ENCODE data around the gene SELENOI.

Gene SELENOI

DNA sequence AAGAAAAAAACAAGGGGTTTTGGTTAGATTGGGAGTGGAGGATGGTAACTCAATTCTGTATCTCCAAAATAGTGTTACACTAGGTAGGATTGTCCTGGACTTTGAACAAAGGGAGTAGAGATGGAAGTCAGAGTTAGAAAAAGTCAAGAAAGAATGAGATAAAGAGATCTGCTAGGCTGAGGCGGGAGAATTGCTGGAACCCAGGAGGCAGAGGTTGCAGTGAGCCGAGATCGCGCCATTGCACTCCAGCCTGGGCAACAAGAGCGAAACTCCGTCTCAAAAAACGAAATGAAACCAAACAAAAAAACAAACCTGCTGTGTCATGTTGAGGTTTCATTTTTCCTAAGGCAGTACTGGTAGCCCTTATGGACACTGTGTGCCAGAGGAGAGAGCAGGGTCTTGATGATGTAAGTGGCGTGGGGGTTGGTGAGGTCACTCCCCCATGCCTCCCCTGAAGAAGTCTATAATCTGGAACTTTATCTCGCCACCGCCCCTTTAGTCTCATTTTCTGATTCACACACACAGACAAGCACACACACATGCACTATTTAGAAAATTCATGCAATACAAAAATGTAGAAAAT is 66.2 kb downstream of the SELENOI start:
- FAIRE-seq: no peak

DNA sequence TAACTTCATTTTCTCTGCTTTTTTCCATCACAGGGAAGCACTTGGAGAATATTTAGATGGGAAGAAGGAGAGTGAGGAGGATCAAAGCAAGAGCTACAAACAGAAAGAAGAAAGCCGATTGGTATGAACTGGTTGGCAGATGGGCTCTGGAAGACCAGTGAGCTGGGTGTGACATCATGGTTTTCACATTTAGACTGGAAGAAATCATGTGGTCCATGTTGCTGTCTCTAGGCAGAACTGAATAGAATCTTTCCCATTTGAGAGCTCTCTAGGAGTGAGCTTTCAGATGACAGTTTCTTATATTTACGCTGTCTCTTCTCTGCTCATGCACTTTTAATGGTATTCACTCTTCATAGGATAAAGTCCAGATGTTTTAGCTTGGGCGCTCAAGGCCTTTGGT is 68.4 kb downstream of the SELENOI start:
- no peak for FAIRE-seq

DNA sequence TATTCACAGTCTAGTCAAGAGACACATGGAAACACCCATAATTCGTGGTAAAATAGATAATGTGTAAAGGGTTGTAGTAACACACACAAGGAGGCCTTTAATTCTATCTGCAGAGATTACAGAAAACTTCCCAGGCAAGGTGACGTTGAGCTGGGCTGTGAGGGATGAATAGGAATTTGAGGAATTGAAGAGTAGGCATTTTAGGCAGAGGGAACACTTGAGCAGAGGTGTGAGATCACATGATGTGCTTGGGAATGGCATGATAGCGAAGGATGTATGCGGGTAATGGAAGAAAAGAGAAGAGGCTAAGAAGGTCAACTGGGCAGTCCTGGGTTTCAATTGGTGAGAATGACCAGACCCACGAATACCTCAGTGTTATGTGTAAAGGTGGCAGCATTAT is 76.0 kb downstream of the SELENOI start:
- no peak for FAIRE-seq

GRCh38 chr2:26422947-26423629 is 77.1 kb downstream of the SELENOI start:
- FAIRE-seq: no peak

DNA sequence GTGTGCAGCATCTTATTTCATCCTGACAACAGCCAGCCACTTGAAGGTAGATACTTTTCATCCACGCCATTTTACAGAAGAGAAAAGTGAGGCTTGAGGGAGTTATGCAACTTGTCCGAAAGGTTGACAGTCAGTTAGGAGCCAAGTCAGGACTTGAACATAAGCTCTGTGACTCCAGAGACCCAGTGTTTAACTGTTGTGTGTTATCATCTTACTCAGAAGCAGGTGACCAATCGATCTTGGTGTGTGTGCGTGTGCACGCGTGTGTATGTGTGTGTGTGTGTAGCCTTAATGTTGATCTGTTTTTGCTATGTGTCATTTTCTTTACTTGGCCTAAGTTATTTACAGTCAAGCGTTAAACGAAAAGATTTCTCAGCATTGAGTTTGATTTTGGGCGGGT is 77.8 kb downstream of the SELENOI start:
- no peak for FAIRE-seq

GRCh38 chr2:26424221-26424620 is 78.3 kb downstream of the SELENOI start:
- no peak for FAIRE-seq

GRCh38 chr2:26428846-26429245 is 82.9 kb downstream of the SELENOI start:
- FAIRE-seq: no peak

DNA sequence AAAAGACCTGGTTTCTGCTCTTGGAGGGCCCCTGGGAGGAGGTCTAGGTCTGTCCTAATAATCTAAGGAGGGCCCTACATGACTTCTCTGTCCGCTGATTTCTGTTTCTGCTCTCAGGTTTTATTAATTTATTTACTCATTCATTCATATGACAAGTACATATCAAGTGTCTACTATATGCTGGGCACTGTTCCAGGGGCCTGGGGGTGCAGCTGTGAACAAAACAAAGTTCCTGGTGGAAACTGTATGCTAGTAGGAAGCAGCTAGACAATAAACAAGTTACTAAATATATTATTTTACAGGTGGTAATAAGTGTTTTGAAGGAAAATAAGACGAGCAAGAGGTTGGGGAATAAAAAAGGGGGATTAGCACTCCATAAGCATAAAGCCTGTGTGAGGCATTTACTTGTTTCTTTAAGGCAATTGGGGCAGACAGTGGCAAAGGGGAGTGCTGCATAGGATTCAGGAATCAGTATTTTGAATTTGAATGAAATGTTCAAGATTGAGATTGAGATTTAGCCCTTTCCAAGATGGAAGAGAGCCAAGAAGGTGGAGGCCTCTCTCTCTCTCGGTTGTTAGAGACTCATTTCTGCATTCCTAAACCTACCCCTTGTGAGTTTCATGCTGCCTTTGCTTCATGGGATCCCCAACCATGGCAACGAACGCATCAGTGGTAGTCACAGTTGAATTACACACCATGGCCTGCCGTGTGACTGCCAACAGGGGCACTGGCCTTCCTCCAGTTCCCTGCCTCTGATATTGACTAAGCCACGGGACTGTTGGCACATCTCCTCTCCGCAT is 84.0 kb downstream of the SELENOI start:
- no peak for FAIRE-seq

GRCh38 chr2:26430826-26431225 is 84.9 kb downstream of the SELENOI start:
- no peak for FAIRE-seq

DNA sequence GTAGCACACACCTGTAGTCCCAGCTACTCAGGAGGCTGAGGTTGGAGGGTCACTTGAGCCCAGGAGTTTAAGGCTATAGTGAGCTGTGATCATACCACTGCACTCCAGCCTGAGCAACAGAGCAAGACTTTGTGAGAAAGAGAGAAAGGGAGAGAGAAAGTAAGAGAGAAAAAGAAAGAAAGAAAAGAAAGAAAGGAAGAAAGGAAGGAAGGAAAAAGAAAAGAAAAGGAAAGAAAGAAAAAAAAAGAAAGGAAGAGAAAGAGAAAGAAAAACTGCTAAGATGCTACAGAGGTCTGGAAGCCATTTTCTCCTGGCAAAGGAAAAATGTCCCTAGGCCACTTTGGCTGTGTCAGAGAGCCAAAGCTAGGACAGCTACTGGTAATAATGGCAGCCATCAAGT is 86.4 kb downstream of the SELENOI start:
- no peak for FAIRE-seq

GRCh38 chr2:26432859-26433258 is 86.9 kb downstream of the SELENOI start:
- no peak for FAIRE-seq

- FAIRE-seq: no peak
Observed at GRCh38 chr2:26435106-26435505, 89.2 kb downstream of the SELENOI start.

GRCh38 chr2:26438526-26438925 is 92.6 kb downstream of the SELENOI start:
- no peak for FAIRE-seq

- FAIRE-seq: no peak
Observed at GRCh38 chr2:26438926-26439325, 93.0 kb downstream of the SELENOI start.

DNA sequence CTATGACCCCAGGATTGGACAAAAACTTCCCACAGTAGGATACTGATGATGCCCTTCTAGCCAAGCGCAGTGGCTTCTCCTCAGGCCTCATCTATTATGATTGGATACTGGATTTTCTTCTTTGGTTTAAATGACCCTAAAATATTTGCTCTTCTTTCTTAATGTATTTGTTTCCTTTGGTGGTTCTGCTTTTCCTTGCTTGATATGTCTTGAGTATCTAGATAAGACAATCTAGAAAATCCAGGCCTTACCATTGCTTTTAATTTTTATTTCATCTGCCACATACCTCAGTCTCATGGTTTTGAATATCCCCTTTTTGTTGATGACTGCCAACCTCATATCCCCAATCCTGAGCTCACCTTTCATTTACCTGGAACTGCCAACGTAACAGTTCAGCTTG is 96.4 kb downstream of the SELENOI start:
- FAIRE-seq: no peak

DNA sequence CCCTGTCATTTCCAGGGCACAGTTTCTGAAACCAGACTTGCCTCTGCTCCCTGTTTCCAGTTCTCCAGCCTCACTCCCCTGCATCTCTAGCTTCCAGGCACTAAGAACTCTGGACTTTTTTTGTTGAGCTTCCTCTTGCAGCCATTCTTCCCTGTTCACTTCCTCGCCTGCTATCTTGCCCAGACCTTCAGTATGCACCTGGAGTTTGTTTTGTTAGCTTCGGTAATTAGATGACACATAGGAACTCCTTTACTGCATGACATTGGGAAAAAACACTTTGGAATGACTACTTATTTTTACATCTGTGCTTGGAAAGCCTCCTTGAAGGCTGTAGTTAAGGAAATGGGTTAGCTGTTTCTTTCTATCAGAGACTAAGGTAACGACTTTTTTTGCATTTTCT is 96.8 kb downstream of the SELENOI start:
- no peak for FAIRE-seq

DNA sequence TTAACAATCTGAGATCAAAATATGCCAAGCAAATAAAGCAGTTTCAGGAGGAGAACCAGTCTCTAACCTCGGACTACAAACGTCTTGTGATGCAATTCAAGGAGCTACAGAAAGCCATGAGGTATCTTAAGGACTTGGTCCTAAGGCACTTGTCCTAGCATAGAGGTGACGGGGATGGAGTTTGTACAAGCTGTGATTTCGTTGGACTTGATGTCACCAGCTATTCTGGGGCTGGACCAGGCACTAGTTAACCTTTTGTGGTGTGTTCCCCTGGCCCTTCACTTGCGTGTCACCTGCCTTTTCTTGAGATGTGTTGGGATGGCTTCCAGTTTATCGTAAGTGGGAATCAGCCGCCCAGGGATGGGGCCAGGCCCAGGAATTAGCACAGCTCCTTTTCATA is 98.3 kb downstream of the SELENOI start:
- FAIRE-seq: no peak

All from TTC549 (cell line).